ENCODE data around the gene NDUFB6. TPM values are rescaled to one million over a fixed set of nuclear protein-coding genes. Genes with fewer than 3 reads are reported as not detected.
"Not testable (repeated sequence)": the region's sequence is repeated elsewhere in the genome, so short reads cannot be mapped to it uniquely, and the experiment has no call there.

The NDUFB6 gene
- total RNA-seq, 1 experiment from 2014 or later, result 185 TPM

- DNase-seq (ENCODE audit: low read depth), result not testable (repeated sequence)
Measured at GRCh38 chr9:32524558-32524891, 48.4 kb downstream of the NDUFB6 start.

- DNase-seq (ENCODE audit: low read depth), result no peak
Measured at GRCh38 chr9:32523910-32524309, 49.0 kb downstream of the NDUFB6 start.

GRCh38 chr9:32518276-32518675 is 54.7 kb downstream of the NDUFB6 start:
- DNase-seq (ENCODE audit: low read depth), result no peak

GRCh38 chr9:32516241-32516640 is 56.7 kb downstream of the NDUFB6 start:
- DNase-seq (ENCODE audit: low read depth), result no peak

- no peak for DNase-seq (ENCODE audit: low read depth)
Measured at GRCh38 chr9:32508728-32509127, 64.2 kb downstream of the NDUFB6 start.

GRCh38 chr9:32503008-32503407 is 70.0 kb downstream of the NDUFB6 start:
- DNase-seq (ENCODE audit: low read depth), result no peak

Other genes with a start within 250 kb of the NDUFB6 start
- 51.9 and 52.8 TPM in 2 replicates for gene ACO1, start 188.5 kb downstream of the NDUFB6 start, total RNA-seq (2014; rRNA removed; shearing (Covaris generic))
- 23.5 and 24.6 TPM in 2 replicates for gene RIGI, start 47.0 kb downstream of the NDUFB6 start, total RNA-seq (2014; rRNA removed; shearing (Covaris generic))
- gene SMIM27, start 20.8 kb downstream of the NDUFB6 start, total RNA-seq (2014; rRNA removed; shearing (Covaris generic)), result 4.6 and 11.9 TPM in 2 replicates
- 29.9 and 31.2 TPM in 2 replicates for gene TOPORS, start 20.6 kb downstream of the NDUFB6 start, total RNA-seq (2014; rRNA removed; shearing (Covaris generic))
- 0.03 and 0.23 TPM in 2 replicates for gene TAF1L, start 62.5 kb upstream of the NDUFB6 start, total RNA-seq (2014; rRNA removed; shearing (Covaris generic))
- 0.33 and 0.57 TPM in 2 replicates for gene TMEM215, start 210.4 kb upstream of the NDUFB6 start, total RNA-seq (2014; rRNA removed; shearing (Covaris generic))